Measurements from ENCODE around the gene GATC. TPM values are rescaled to one million over a fixed set of nuclear protein-coding genes. Genes with fewer than 3 reads are reported as not detected.

Gene GATC
- polyA plus RNA-seq, 1 donor (not counting 4 experiments of a cell fraction or from before 2014, with no cell fraction given), result 22.4 TPM

DNA sequence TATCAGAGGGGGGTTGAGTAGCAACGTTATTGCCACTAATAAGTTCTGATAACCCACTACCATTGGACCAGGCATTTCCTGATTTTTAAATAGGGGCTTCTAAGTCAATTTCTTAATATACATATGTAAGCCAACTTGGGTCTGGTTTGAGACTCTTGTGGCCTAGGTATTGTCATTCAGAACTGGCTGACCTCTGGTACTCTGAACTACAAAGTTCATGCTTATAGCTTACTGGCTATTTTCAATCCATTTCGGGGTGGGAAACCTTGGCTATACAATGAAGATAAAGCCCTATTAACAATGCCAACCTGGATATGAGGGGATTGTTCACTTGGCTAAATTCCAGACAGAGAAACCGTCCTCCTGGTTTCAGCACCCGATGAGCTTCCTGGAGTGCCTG lies 58.3 kb downstream of the GATC start:
- TF ChIP-seq, protein P1, sequence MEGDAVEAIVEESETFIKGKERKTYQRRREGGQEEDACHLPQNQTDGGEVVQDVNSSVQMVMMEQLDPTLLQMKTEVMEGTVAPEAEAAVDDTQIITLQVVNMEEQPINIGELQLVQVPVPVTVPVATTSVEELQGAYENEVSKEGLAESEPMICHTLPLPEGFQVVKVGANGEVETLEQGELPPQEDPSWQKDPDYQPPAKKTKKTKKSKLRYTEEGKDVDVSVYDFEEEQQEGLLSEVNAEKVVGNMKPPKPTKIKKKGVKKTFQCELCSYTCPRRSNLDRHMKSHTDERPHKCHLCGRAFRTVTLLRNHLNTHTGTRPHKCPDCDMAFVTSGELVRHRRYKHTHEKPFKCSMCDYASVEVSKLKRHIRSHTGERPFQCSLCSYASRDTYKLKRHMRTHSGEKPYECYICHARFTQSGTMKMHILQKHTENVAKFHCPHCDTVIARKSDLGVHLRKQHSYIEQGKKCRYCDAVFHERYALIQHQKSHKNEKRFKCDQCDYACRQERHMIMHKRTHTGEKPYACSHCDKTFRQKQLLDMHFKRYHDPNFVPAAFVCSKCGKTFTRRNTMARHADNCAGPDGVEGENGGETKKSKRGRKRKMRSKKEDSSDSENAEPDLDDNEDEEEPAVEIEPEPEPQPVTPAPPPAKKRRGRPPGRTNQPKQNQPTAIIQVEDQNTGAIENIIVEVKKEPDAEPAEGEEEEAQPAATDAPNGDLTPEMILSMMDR (optimal IDR thresholded peaks at IDR 0.05 in 1 of 3, IDR thresholded peaks at IDR 0.05 in 1 of 3, conservative IDR thresholded peaks at IDR 0.05 in 1 of 3; ENCODE audit: extremely low read depth in 1 of 3, insufficient read depth in 2 of 3, low read length in 3 of 3), result no peak
- no peak for TF ChIP-seq EZH2 (IDR thresholded peaks at IDR 0.05; ENCODE audit: low read length)
- H2AFZ ChIP-seq (ENCODE audit: control insufficient read depth, low read length), result no peak overlapping the region
- no peak overlapping the region for H3K4me3 ChIP-seq (ENCODE audit: control insufficient read depth in 2 of 3, extremely low read depth in 1 of 3, insufficient read depth in 2 of 3, low read depth in 1 of 3, low read length in 3 of 3)
- FAIRE-seq, result no peak
- no peaks in the 10 kb centered on the region for H3K4me1 ChIP-seq (ENCODE audit: control insufficient read depth, extremely low read depth, insufficient read depth, low read length)
- no peaks in the 10 kb centered on the region for H4K20me1 ChIP-seq (ENCODE audit: control insufficient read depth, extremely low read depth, insufficient read depth, low read length)
- H3K9me1 ChIP-seq (ENCODE audit: control insufficient read depth, extremely low read depth, insufficient read depth, low read length), result peaks cover 2% of the 10 kb centered on the region
- H3K27ac ChIP-seq (ENCODE audit: control insufficient read depth, insufficient read depth, low read length), result no peak overlapping the region
- no peaks in the 10 kb centered on the region for H3K27me3 ChIP-seq (ENCODE audit: control insufficient read depth, extremely low read depth, insufficient read depth, low read length)
- no peak for DNase-seq (ENCODE audit: low read depth, low spot score)
- H3K79me2 ChIP-seq (ENCODE audit: control insufficient read depth, insufficient read depth, low read length), result no peaks in the 10 kb centered on the region
- no peak overlapping the region for H3K4me2 ChIP-seq (ENCODE audit: control insufficient read depth, extremely low read depth, insufficient read depth, low read depth, low read length)
- no peaks in the 10 kb centered on the region for H3K9me3 ChIP-seq (ENCODE audit: control insufficient read depth, low read depth, low read length)
- H3K9ac ChIP-seq (ENCODE audit: control insufficient read depth, extremely low read depth, insufficient read depth, low read length), result no peak overlapping the region
- dilution Hi-C loops (cut with MboI; ENCODE audit: extremely low pct_ligation_motif_present, low sequenced_read_pairs), result no loop called here
- peaks cover 8% of the 10 kb centered on the region in 2 experiments for H3K36me3 ChIP-seq (ENCODE audit: control insufficient read depth in 2 of 2, extremely low read depth in 1 of 2, insufficient read depth in 2 of 2, low read length in 2 of 2)

GRCh38 chr12:120508537-120508936 lies 62.3 kb downstream of the GATC start:
- TF ChIP-seq, protein P1 (optimal IDR thresholded peaks at IDR 0.05 in 1 of 3, IDR thresholded peaks at IDR 0.05 in 1 of 3, conservative IDR thresholded peaks at IDR 0.05 in 1 of 3; ENCODE audit: extremely low read depth in 1 of 3, insufficient read depth in 2 of 3, low read length in 3 of 3), result no peak
- no peak for TF ChIP-seq EZH2 (IDR thresholded peaks at IDR 0.05; ENCODE audit: low read length)

More at GRCh38 chr12:120508537-120508936, 62.3 kb downstream of the GATC start:
- Histone ChIP-seq H3K79me2 (ENCODE audit: control insufficient read depth, insufficient read depth, low read length) (no peaks in the 10 kb centered on the region), H3K36me3 (ENCODE audit: control insufficient read depth in 2 of 2, extremely low read depth in 1 of 2, insufficient read depth in 2 of 2, low read length in 2 of 2) (peaks cover 8 to 11% of the 10 kb centered on the region in 2 experiments), H3K27ac (ENCODE audit: control insufficient read depth, insufficient read depth, low read length) (no peak overlapping the region), H3K9ac (ENCODE audit: control insufficient read depth, extremely low read depth, insufficient read depth, low read length) (no peak overlapping the region), H3K9me1 (ENCODE audit: control insufficient read depth, extremely low read depth, insufficient read depth, low read length) (peaks cover 2% of the 10 kb centered on the region), H3K9me3 (ENCODE audit: control insufficient read depth, low read depth, low read length) (no peaks in the 10 kb centered on the region), H3K4me1 (ENCODE audit: control insufficient read depth, extremely low read depth, insufficient read depth, low read length) (no peaks in the 10 kb centered on the region), H3K4me3 (ENCODE audit: control insufficient read depth in 2 of 3, extremely low read depth in 1 of 3, insufficient read depth in 2 of 3, low read depth in 1 of 3, low read length in 3 of 3) (no peak overlapping the region), H2AFZ (ENCODE audit: control insufficient read depth, low read length) (no peak overlapping the region), H4K20me1 (ENCODE audit: control insufficient read depth, extremely low read depth, insufficient read depth, low read length) (no peaks in the 10 kb centered on the region), H3K4me2 (ENCODE audit: control insufficient read depth, extremely low read depth, insufficient read depth, low read depth, low read length) (no peak overlapping the region), H3K27me3 (ENCODE audit: control insufficient read depth, extremely low read depth, insufficient read depth, low read length) (no peaks in the 10 kb centered on the region)
- DNase-seq (ENCODE audit: low read depth, low spot score) (no peak), FAIRE-seq (no peak)
- dilution Hi-C loops (cut with MboI; ENCODE audit: extremely low pct_ligation_motif_present, low sequenced_read_pairs), result no loop called here

Small RNAs within 50 kb of the gene (small RNA-seq; reads per million reads assigned to genes)
- gene RF00019 (ENCODE audit: insufficient read length in 3 of 3, low read depth in 3 of 3, low replicate concordance in 1 of 3), result 0 reads per million in 3 experiments

Other genes starting within 250 kb of the GATC start
- gene RPLP0, start 245.3 kb upstream of the GATC start, polyA plus RNA-seq, result 3,950 to 5,808 TPM (median 4,618 TPM) in 3 replicates
- 98.7 to 224 TPM (median 114 TPM) in 3 replicates for gene PXN, start 180.7 kb upstream of the GATC start, polyA plus RNA-seq
- under 0.01 TPM in 2 of 3 replicates, not detected in the other for gene RNU4-2, start 154.5 kb upstream of the GATC start, polyA plus RNA-seq
- under 0.01 TPM in 2 of 3 replicates, not detected in the other for gene RNU4-1, start 153.2 kb upstream of the GATC start, polyA plus RNA-seq
- 0.75 to 1.7 TPM (median 0.98 TPM) in 3 replicates for gene SIRT4, start 144.1 kb upstream of the GATC start, polyA plus RNA-seq
- not detected in 3 replicates for gene PLA2G1B, start 118.7 kb upstream of the GATC start, polyA plus RNA-seq
- not detected in 3 replicates for gene MSI1, start 77.3 kb upstream of the GATC start, polyA plus RNA-seq
- gene COX6A1, start 8.3 kb upstream of the GATC start, polyA plus RNA-seq, result 584 to 976 TPM (median 663 TPM) in 3 replicates
- 37.3 to 71.1 TPM (median 46.7 TPM) in 3 replicates for gene TRIAP1, start 60 bp upstream of the GATC start, polyA plus RNA-seq
- 108 to 175 TPM (median 159 TPM) in 3 replicates for gene SRSF9, start 23.3 kb downstream of the GATC start, polyA plus RNA-seq
- 636 to 744 TPM (median 716 TPM) in 3 replicates for gene DYNLL1, start 49.7 kb downstream of the GATC start, polyA plus RNA-seq
- 23.9 to 38.7 TPM (median 27.9 TPM) in 3 replicates for gene COQ5, start 82.7 kb downstream of the GATC start, polyA plus RNA-seq
- gene RNF10, start 87.9 kb downstream of the GATC start, polyA plus RNA-seq, result 55.3 to 160 TPM (median 60.3 TPM) in 3 replicates
- 94.4 to 105 TPM (median 102 TPM) in 3 replicates for gene POP5, start 135.0 kb downstream of the GATC start, polyA plus RNA-seq
- 0.04 TPM in 2 of 3 replicates, not detected in the other for gene CABP1, start 194.2 kb downstream of the GATC start, polyA plus RNA-seq
- gene MLEC, start 240.7 kb downstream of the GATC start, polyA plus RNA-seq, result 38.8 to 65.2 TPM (median 46.7 TPM) in 3 replicates

All from keratinocyte (primary cell).